Activated naive CD8-positive, alpha-beta T cell treated with anti-CD3 and anti-CD28 coated beads, Interleukin-2, amount 10 ng/mL, durations not matched to agents 7 days and 5 days (primary cell): ENCODE results near the gene RAB36. TPM values are rescaled to one million over a fixed set of nuclear protein-coding genes. Genes with fewer than 3 reads are reported as not detected.
A peak's percentile ranks its signal among the peaks of the same experiment; 100 is the strongest.

ENCODE experiments used
- ATAC-seq: fragments of 150-1000 bp; cut with Tn5 transposase; one replicate; pipeline ENCODE4 v1.10.0; 2021; ENCODE audit warnings: low read depth, moderate library complexity
- POLR2A ChIA-PET: fragments of 350-600 bp; sonication (Branson Sonifier 250); formaldehyde crosslinking; loops from one replicate; lab custom pipeline; 2021; ENCODE audit warnings: antibody characterized with exemption; lab: Charles Lee
- DNase-seq: peaks from one replicate; pipeline ENCODE4 v3.0.0; 2021
- H3K27ac Mint-ChIP-seq: one replicate; pipeline ENCODE4 v1.8.0; 2022; ENCODE audit warnings: mild to moderate bottlenecking, mixed read lengths
- H3K27me3 Mint-ChIP-seq: one replicate; pipeline ENCODE4 v1.8.0; 2022; ENCODE audit warnings: mild to moderate bottlenecking, moderate library complexity, mixed read lengths
- H3K36me3 Mint-ChIP-seq: one replicate; pipeline ENCODE4 v1.8.0; 2021; ENCODE audit warnings: mild to moderate bottlenecking, mixed read lengths
- H3K4me1 Mint-ChIP-seq: one replicate; pipeline ENCODE4 v1.8.0; 2021; ENCODE audit warnings: mixed read lengths
- H3K4me3 Mint-ChIP-seq: one replicate; pipeline ENCODE4 v1.8.0; 2022; ENCODE audit warnings: mild to moderate bottlenecking, moderate library complexity, mixed read lengths
- H3K9me3 Mint-ChIP-seq: one replicate; pipeline ENCODE4 v1.8.0; 2021; ENCODE audit warnings: mixed read lengths
- total RNA-seq, 2 experiments: library from RNA; stranded (reverse); gene quantifications; one replicate each; pipeline ENCODE4 v1.2.3, GENCODE V29; 2021

Gene RAB36
- total RNA-seq, 2 experiments from 2014 or later: 0.68 to 1.3 TPM

GRCh38 chr22:23113067-23113846, 32.0 kb upstream of the RAB36 start:
- POLR2A ChIA-PET: no interaction called here
- H3K27ac Mint-ChIP-seq: no peak overlapping the region
- DNase-seq (no peak), ATAC-seq (no peak)
- H3K9me3 Mint-ChIP-seq: no peaks in the 10 kb centered on the region
- no peaks in the 10 kb centered on the region for H3K4me1 Mint-ChIP-seq
- no peaks in the 10 kb centered on the region for H3K27me3 Mint-ChIP-seq
- H3K36me3 Mint-ChIP-seq: no peaks in the 10 kb centered on the region
- H3K4me3 Mint-ChIP-seq: no peak overlapping the region

- Mint-ChIP-seq H3K27me3 (no peaks in the 10 kb centered on the region), H3K4me3 (no peak overlapping the region), H3K9me3 (no peaks in the 10 kb centered on the region), H3K36me3 (no peaks in the 10 kb centered on the region), H3K4me1 (no peaks in the 10 kb centered on the region), H3K27ac (no peak overlapping the region)
- DNase-seq: no peak
- POLR2A ChIA-PET: no interaction called here
- ATAC-seq: no peak
Measured at GRCh38 chr22:23113847-23114720, 31.2 kb upstream of the RAB36 start.

DNA sequence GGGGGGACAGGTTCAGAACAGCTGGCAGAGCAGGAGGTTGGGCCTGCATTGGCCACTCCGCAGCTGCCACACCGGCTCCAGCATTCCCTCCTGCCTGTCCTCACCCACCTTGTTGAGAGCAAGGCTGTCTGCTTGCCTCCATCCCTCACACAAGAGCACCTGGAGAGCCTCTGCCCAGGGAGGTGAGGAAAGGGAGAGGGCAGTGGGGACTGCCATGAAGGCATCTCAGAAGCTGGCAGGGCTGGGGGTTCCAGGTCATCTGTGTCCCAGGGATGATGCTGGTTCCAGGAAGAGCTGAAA, 30.6 kb upstream of the RAB36 start:
- DNase-seq: no peak
- H3K27me3 Mint-ChIP-seq: no peaks in the 10 kb centered on the region
- H3K27ac Mint-ChIP-seq: no peak overlapping the region
- no peak overlapping the region for H3K4me3 Mint-ChIP-seq
- peaks cover 2% of the 10 kb centered on the region for H3K36me3 Mint-ChIP-seq
- ATAC-seq: no peak
- POLR2A ChIA-PET: no interaction called here
- peaks cover 5% of the 10 kb centered on the region for H3K4me1 Mint-ChIP-seq
- H3K9me3 Mint-ChIP-seq: no peaks in the 10 kb centered on the region

DNA sequence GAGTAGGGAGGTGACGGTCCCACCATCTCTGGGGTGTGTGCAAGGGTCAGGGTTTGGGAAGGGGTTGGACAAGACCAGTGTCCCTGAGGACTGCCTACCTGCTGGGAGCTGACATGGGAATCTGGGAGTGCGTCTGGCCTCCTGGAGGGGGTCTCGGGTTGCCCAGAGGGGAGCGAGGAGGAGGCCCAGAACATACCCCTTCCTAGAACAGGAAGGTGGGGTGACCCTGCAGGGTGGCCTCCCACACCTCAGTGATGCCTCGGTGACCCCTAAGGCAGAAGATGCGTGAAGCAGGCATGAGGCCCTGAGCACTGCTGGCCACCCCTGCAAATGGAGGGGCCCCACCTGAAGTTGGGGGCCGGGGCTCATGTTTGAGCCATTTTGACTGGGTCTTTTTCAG, 29.9 kb upstream of the RAB36 start:
- no peak overlapping the region for H3K27ac Mint-ChIP-seq
- H3K27me3 Mint-ChIP-seq: no peaks in the 10 kb centered on the region
- ATAC-seq (no peak), DNase-seq (no peak)
- H3K4me1 Mint-ChIP-seq: peaks cover 8% of the 10 kb centered on the region
- H3K9me3 Mint-ChIP-seq: no peaks in the 10 kb centered on the region
- peaks cover 2% of the 10 kb centered on the region for H3K36me3 Mint-ChIP-seq
- no peak overlapping the region for H3K4me3 Mint-ChIP-seq
- POLR2A ChIA-PET: no interaction called here

- Mint-ChIP-seq H3K9me3 (no peaks in the 10 kb centered on the region), H3K4me1 (peaks cover 8% of the 10 kb centered on the region), H3K27me3 (no peaks in the 10 kb centered on the region), H3K4me3 (no peak overlapping the region), H3K27ac (no peak overlapping the region), H3K36me3 (peaks cover 2% of the 10 kb centered on the region)
- POLR2A ChIA-PET: no interaction called here
- DNase-seq (no peak), ATAC-seq (no peak)
Measured at GRCh38 chr22:23115825-23116494, 29.3 kb upstream of the RAB36 start.

- Mint-ChIP-seq H3K4me1 (peaks cover 8% of the 10 kb centered on the region), H3K36me3 (peaks cover 2% of the 10 kb centered on the region), H3K9me3 (no peaks in the 10 kb centered on the region), H3K27ac (no peak overlapping the region), H3K27me3 (peaks cover 1% of the 10 kb centered on the region), H3K4me3 (no peak overlapping the region)
- POLR2A ChIA-PET: no interaction called here
- ATAC-seq: no peak
- no peak for DNase-seq
Measured at GRCh38 chr22:23116506-23117263, 28.6 kb upstream of the RAB36 start.

DNA sequence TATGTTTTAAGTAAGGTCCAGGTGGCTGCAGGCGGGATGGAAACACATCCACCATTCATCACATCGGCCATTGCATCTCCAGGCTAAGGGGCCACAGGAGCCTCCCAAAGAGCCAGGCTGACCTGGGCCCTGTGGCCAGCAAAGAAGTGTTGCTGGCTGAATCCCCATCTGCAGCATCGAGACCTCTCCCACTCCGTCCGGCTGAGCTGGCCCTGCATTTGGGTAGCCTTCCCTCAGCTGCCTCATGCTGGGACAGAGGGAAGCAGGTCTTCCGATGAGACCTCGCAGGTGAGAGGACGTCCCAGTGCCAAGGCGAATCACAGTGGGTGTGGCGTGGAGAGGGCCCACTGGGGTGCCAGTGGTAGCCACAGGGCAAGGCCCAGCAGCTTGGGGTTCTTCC, 28.0 kb upstream of the RAB36 start:
- no peak for DNase-seq
- no peak overlapping the region for H3K4me3 Mint-ChIP-seq
- POLR2A ChIA-PET: no interaction called here

DNA sequence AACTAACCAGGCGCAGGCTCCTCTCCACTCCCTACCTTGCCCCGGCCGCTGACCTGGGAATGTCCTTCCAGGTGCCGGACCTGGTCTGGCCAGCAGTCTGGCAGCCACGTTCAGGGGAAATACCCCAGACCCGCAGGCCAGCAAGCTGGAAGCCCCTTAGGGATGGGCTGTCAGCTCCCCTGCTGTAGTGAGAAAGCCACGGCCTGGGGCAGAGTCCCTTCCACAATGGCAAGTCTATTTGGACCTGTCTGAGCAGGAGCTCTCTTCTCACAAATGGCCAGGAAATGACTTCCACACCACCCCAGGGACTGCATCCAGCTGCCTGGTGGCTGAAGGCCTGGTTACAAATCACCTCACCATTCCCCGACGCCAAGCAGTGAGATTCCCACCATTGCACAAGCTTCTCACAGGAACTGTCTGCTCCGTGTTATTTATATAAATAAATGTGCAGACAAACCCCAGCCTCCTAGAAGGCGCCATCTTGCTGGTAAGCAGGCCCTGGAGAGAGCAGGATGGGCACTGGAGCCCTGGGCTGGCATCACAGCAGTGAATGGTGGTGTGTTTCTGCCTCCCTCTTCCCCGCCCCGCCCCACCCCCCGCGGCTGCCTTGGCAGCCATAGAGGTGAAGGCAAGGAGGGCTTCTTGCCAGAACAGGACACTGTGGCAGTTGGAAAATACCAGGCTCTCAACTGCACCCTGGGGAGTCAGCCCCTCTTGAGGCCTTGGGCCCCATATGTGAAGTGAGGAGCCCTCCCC, 27.2 kb upstream of the RAB36 start:
- Mint-ChIP-seq H3K4me3 (no peak overlapping the region), H3K4me1 (peaks cover 8% of the 10 kb centered on the region), H3K36me3 (peaks cover 2% of the 10 kb centered on the region), H3K9me3 (no peaks in the 10 kb centered on the region), H3K27me3 (peaks cover 1% of the 10 kb centered on the region), H3K27ac (no peak overlapping the region)
- POLR2A ChIA-PET: interaction anchor here (1.2 kb wide), 1 partner anchor 24 kb away, joined by 5 read pairs; the partner anchor contains the start of gene RSPH14
- ATAC-seq (no peak), DNase-seq (no peak)

More for the DNA sequence above, 28.0 kb upstream of the RAB36 start:
- no peak for ATAC-seq
- Mint-ChIP-seq H3K9me3 (no peaks in the 10 kb centered on the region), H3K36me3 (peaks cover 2% of the 10 kb centered on the region), H3K27me3 (peaks cover 1% of the 10 kb centered on the region), H3K4me1 (peaks cover 8% of the 10 kb centered on the region), H3K27ac (no peak overlapping the region)

GRCh38 chr22:23118647-23119493, 26.4 kb upstream of the RAB36 start:
- Mint-ChIP-seq H3K36me3 (peaks cover 2% of the 10 kb centered on the region), H3K4me3 (no peak overlapping the region), H3K9me3 (no peaks in the 10 kb centered on the region), H3K27me3 (peaks cover 1% of the 10 kb centered on the region), H3K27ac (peak overlapping the region; percentile 76), H3K4me1 (peaks cover 8% of the 10 kb centered on the region)
- ATAC-seq (no peak), DNase-seq (no peak)
- POLR2A ChIA-PET: interaction anchor here (0.7 to 1.2 kb wide), 5 partner anchors 10 to 62 kb away, joined by 3 to 6 read pairs (median 3); partner anchors contain the start of gene RSPH14

GRCh38 chr22:23119494-23120414, 25.5 kb upstream of the RAB36 start:
- Mint-ChIP-seq H3K9me3 (no peaks in the 10 kb centered on the region), H3K4me1 (peaks cover 8% of the 10 kb centered on the region), H3K36me3 (peaks cover 2% of the 10 kb centered on the region), H3K4me3 (peak overlapping the region; percentile 3), H3K27ac (peak overlapping the region; percentile 76), H3K27me3 (peaks cover 1% of the 10 kb centered on the region)
- ATAC-seq (peak; percentile 71), DNase-seq (peak; percentile 48)
- POLR2A ChIA-PET: interaction anchor here (0.7 to 1.2 kb wide), 5 partner anchors 11 to 61 kb away, joined by 3 to 6 read pairs (median 3); partner anchors contain the start of gene RSPH14

GRCh38 chr22:23120415-23120899, 24.8 kb upstream of the RAB36 start:
- DNase-seq (no peak), ATAC-seq (no peak)
- Mint-ChIP-seq H3K4me1 (peaks cover 8% of the 10 kb centered on the region), H3K9me3 (no peaks in the 10 kb centered on the region), H3K36me3 (peaks cover 2% of the 10 kb centered on the region), H3K4me3 (no peak overlapping the region), H3K27ac (no peak overlapping the region), H3K27me3 (peaks cover 3% of the 10 kb centered on the region)
- POLR2A ChIA-PET: interaction anchor here (0.7 to 1.1 kb wide), 2 partner anchors 17 to 61 kb away, joined by 3 read pairs; no protein-coding TSS in a partner anchor
